ACHN (cell line): ENCODE measurements around the gene ZNF264.
"Not testable (repeated sequence)": the region's sequence is repeated elsewhere in the genome, so short reads cannot be mapped to it uniquely, and the experiment has no call there.

Experiments used
- DNase-seq: peaks from one replicate; pipeline ENCODE4 v3.0.0-alpha.2; 2015
- in situ Hi-C: cut with HindIII; loops from 2 replicates; pipeline ENCODE4 v1.10.0; 2017; ENCODE audit warnings: low sequenced_read_pairs, low pct_ligation_motif_present, low pct_unique_long_range_greater_than_20kb

The ZNF264 gene

GRCh38 chr19:57191141-57192076, at the start of gene ZNF264:
ZNF264 (plus strand) TSS chr19:57191500; CDS start chr19:57191914, 414 bp downstream.
- DNase-seq: peak; percentile 75
- in situ Hi-C loops: no loop called here

GRCh38 chr19:57141699-57142098, 49.6 kb upstream of the ZNF264 start:
- no peak for DNase-seq
- in situ Hi-C loops: no loop called here

GRCh38 chr19:57152921-57153320, 38.4 kb upstream of the ZNF264 start:
- no peak for DNase-seq
- in situ Hi-C loops: no loop called here

- no peak for DNase-seq
- in situ Hi-C loops: no loop called here
Measured at GRCh38 chr19:57161985-57162539, 29.2 kb upstream of the ZNF264 start.

GRCh38 chr19:57165846-57166245, 25.5 kb upstream of the ZNF264 start:
- in situ Hi-C loops: no loop called here

GRCh38 chr19:57167385-57167784, 23.9 kb upstream of the ZNF264 start, which contains the start of gene DUXA:
DUXA (minus strand) TSS chr19:57167485; CDS start chr19:57167443, 42 bp downstream.
- no peak for DNase-seq
- in situ Hi-C loops: no loop called here

More at GRCh38 chr19:57165846-57166245, 25.5 kb upstream of the ZNF264 start:
- DNase-seq: no peak

GRCh38 chr19:57171551-57172081, 19.7 kb upstream of the ZNF264 start:
- in situ Hi-C loops: no loop called here

GRCh38 chr19:57190301-57190700, 999 bp upstream of the ZNF264 start:
- DNase-seq: no peak
- in situ Hi-C loops: no loop called here

More at GRCh38 chr19:57171551-57172081, 19.7 kb upstream of the ZNF264 start:
- no peak for DNase-seq

- DNase-seq: no peak
- in situ Hi-C loops: no loop called here
Measured at GRCh38 chr19:57192077-57192420, 749 bp downstream of the ZNF264 start.

GRCh38 chr19:57192993-57193392, 1.7 kb downstream of the ZNF264 start:
- in situ Hi-C loops: no loop called here

GRCh38 chr19:57197874-57198273, 6.6 kb downstream of the ZNF264 start:
- in situ Hi-C loops, DNase-seq: not testable (repeated sequence)

More at GRCh38 chr19:57192993-57193392, 1.7 kb downstream of the ZNF264 start:
- DNase-seq: no peak

- in situ Hi-C loops: no loop called here
- no peak for DNase-seq
Measured at GRCh38 chr19:57202160-57202559, 10.9 kb downstream of the ZNF264 start.

GRCh38 chr19:57210381-57210780, 19.1 kb downstream of the ZNF264 start:
- in situ Hi-C loops: no loop called here
- DNase-seq: no peak

- in situ Hi-C loops: no loop called here
- DNase-seq: no peak
Measured at GRCh38 chr19:57212109-57212508, 20.8 kb downstream of the ZNF264 start.

- in situ Hi-C loops: no loop called here
- no peak for DNase-seq
Measured at GRCh38 chr19:57227502-57227901, 36.2 kb downstream of the ZNF264 start.

- DNase-seq: no peak
Measured at GRCh38 chr19:57231686-57232085, 40.4 kb downstream of the ZNF264 start.

GRCh38 chr19:57233207-57233606, 41.9 kb downstream of the ZNF264 start:
- in situ Hi-C loops: no loop called here
- DNase-seq: no peak

More at GRCh38 chr19:57231686-57232085, 40.4 kb downstream of the ZNF264 start:
- in situ Hi-C loops: no loop called here

GRCh38 chr19:57239982-57240310, 48.6 kb downstream of the ZNF264 start:
- in situ Hi-C loops: no loop called here

GRCh38 chr19:57240311-57241090, 49.2 kb downstream of the ZNF264 start, which contains the start of gene ZNF805:
ZNF805 (plus strand) TSS chr19:57240632; CDS start chr19:57240892, 260 bp downstream.
- in situ Hi-C loops: no loop called here
- DNase-seq: peak; percentile 88

More at GRCh38 chr19:57239982-57240310, 48.6 kb downstream of the ZNF264 start:
- DNase-seq: no peak
